T-helper 1 cell (primary cell): Measurements from ENCODE around the gene ATOH8.
A peak's percentile ranks its signal among the peaks of the same experiment; 100 is the strongest.

Experiments
- DNase-seq, 5 donors: peaks; one replicate each; pipeline ENCODE4 v3.0.0-alpha.2; 2012 to 2020

ATOH8 gene

GRCh38 chr2:85831735-85832134 lies 77.9 kb downstream of the ATOH8 start:
- DNase-seq, result peak in 1 of 5 donors; percentile 19

GRCh38 chr2:85834466-85834865 lies 80.7 kb downstream of the ATOH8 start:
- DNase-seq, result no peak
